ENCODE data around the gene SOHLH1. TPM values are rescaled to one million over a fixed set of nuclear protein-coding genes. Genes with fewer than 3 reads are reported as not detected.

Gene SOHLH1
- total RNA-seq, 1 experiment from 2014 or later: not detected

DNA sequence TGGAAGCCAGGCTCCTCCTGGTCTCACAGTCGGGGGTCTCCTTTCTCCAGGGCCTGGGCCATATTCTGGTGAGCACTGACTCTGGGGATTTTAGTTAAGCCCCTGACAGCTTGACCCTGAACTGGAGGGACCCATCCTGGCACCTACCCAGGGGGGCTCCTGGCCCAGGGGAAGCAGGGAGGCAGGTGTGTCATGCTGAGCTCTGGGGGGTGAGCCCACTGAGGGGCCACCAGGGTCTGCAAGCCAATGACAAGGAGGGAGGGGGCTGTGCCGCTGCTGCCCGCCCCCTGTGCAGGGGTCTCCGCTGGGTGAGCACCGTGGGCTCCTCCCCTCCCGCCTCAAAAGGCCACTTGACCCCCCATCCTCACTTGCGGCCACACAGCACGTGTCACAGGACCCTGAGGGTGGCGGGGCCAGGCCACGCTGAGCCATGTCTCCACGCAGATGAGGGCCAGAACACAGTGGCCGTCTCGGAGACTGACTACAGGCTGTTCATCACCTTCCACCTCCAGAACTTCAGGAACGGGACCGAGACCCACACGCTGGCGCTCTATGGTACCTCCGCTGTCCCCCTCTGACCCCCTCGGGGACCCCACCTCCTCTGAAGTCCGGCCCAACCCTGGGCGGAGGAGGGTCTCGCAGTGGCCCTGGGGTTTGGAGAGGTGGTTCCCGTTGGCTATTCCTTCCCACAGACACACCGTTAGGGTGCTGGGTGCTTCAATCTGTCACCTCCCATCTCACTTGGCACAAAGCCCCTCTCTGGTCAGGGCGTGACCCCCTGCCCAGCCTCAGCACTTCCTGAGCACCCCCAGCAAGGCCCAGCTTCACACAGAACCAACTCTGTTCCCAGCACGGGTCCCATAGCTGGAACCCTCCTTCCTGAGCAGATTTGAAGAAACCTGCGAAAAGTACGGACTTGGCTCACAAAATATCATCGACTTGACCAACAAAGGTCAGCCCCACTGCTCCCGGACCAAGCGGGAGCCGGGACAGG lies 34.2 kb downstream of the SOHLH1 start:
- POLR2A ChIA-PET (ENCODE audit: unreplicated experiment): no interaction called here

GRCh38 chr9:135664266-135664665 lies 35.0 kb downstream of the SOHLH1 start:
- Histone ChIP-seq H3F3A (ENCODE audit: insufficient read depth, low read depth) (no peaks in the 10 kb centered on the region), H3K9me3 (ENCODE audit: insufficient read depth, low read depth) (no peaks in the 10 kb centered on the region), H3K79me2 (ENCODE audit: low read depth) (no peaks in the 10 kb centered on the region), H3K4me1 (replicated peaks; ENCODE audit: insufficient read depth) (no peaks in the 10 kb centered on the region), H3K36me3 (ENCODE audit: low read depth) (no peaks in the 10 kb centered on the region), H2AFZ (no peak overlapping the region), H3K27ac (no peak overlapping the region), H3K27me3 (ENCODE audit: insufficient read depth, low read depth) (peaks cover 92% of the 10 kb centered on the region), H3K9me2 (ENCODE audit: insufficient read depth) (no peaks in the 10 kb centered on the region), H3K4me2 (no peak overlapping the region), H3K4me3 (no peak overlapping the region), H4K20me1 (ENCODE audit: insufficient read depth) (no peaks in the 10 kb centered on the region)
- POLR2A ChIA-PET (ENCODE audit: unreplicated experiment): no interaction called here
- CTCF ChIA-PET: no interaction called here
- intact Hi-C loops (cut with micrococcal nuclease; ENCODE audit: unreplicated experiment): no loop called here
- no peak for TF ChIP-seq EZH2 (IDR thresholded peaks at IDR 0.05; ENCODE audit: low read depth)
- TF ChIP-seq CTCF (conservative IDR thresholded peaks at IDR 0.05): no peak
- DNase-seq: no peak
- no TSS peak for BruUV-seq (replicated peaks)

More for the DNA sequence above, 34.2 kb downstream of the SOHLH1 start:
- H4K20me1 ChIP-seq (ENCODE audit: insufficient read depth): no peaks in the 10 kb centered on the region
- H3K4me1 ChIP-seq (replicated peaks; ENCODE audit: insufficient read depth): no peaks in the 10 kb centered on the region
- H3K36me3 ChIP-seq (ENCODE audit: low read depth): no peaks in the 10 kb centered on the region
- TF ChIP-seq CTCF (conservative IDR thresholded peaks at IDR 0.05) (no peak), EZH2 (IDR thresholded peaks at IDR 0.05; ENCODE audit: low read depth) (no peak)
- H3K27ac ChIP-seq: no peak overlapping the region
- H3K4me2 ChIP-seq: no peak overlapping the region
- CTCF ChIA-PET: no interaction called here
- intact Hi-C loops (cut with micrococcal nuclease; ENCODE audit: unreplicated experiment): no loop called here
- no peaks in the 10 kb centered on the region for H3K9me2 ChIP-seq (ENCODE audit: insufficient read depth)
- no peaks in the 10 kb centered on the region for H3K79me2 ChIP-seq (ENCODE audit: low read depth)
- no peak overlapping the region for H3K4me3 ChIP-seq
- no peaks in the 10 kb centered on the region for H3K9me3 ChIP-seq (ENCODE audit: insufficient read depth, low read depth)
- no peak overlapping the region for H2AFZ ChIP-seq
- H3K27me3 ChIP-seq (ENCODE audit: insufficient read depth, low read depth): peaks cover 92% of the 10 kb centered on the region
- BruUV-seq (replicated peaks): no TSS peak
- H3F3A ChIP-seq (ENCODE audit: insufficient read depth, low read depth): no peaks in the 10 kb centered on the region
- no peak for DNase-seq

GRCh38 chr9:135663857-135664256 lies 35.4 kb downstream of the SOHLH1 start:
- Histone ChIP-seq H3K4me1 (replicated peaks; ENCODE audit: insufficient read depth) (no peaks in the 10 kb centered on the region), H4K20me1 (ENCODE audit: insufficient read depth) (no peaks in the 10 kb centered on the region), H3K79me2 (ENCODE audit: low read depth) (no peaks in the 10 kb centered on the region), H3K9me2 (ENCODE audit: insufficient read depth) (no peaks in the 10 kb centered on the region), H3K27ac (no peak overlapping the region), H3K4me3 (no peak overlapping the region), H3F3A (ENCODE audit: insufficient read depth, low read depth) (no peaks in the 10 kb centered on the region), H3K27me3 (ENCODE audit: insufficient read depth, low read depth) (peaks cover 92% of the 10 kb centered on the region), H3K36me3 (ENCODE audit: low read depth) (no peaks in the 10 kb centered on the region), H3K4me2 (no peak overlapping the region), H3K9me3 (ENCODE audit: insufficient read depth, low read depth) (no peaks in the 10 kb centered on the region), H2AFZ (no peak overlapping the region)
- no peak for DNase-seq
- intact Hi-C loops (cut with micrococcal nuclease; ENCODE audit: unreplicated experiment): no loop called here
- POLR2A ChIA-PET (ENCODE audit: unreplicated experiment): no interaction called here
- no peak for TF ChIP-seq CTCF (conservative IDR thresholded peaks at IDR 0.05)
- TF ChIP-seq EZH2 (IDR thresholded peaks at IDR 0.05; ENCODE audit: low read depth): no peak
- no TSS peak for BruUV-seq (replicated peaks)
- CTCF ChIA-PET: no interaction called here
